Stimulated activated CD4-positive, alpha-beta T cell treated with anti-CD3 and anti-CD28 coated beads, Interleukin-2, amount 100 ng/mL, for 24 hours (primary cell): Measurements from ENCODE around the gene RHD.
A peak's percentile ranks its signal among the peaks of the same experiment; 100 is the strongest.
"Not testable (repeated sequence)": the region's sequence is repeated elsewhere in the genome, so short reads cannot be mapped to it uniquely, and the experiment has no call there.

ENCODE experiments used
- DNase-seq, 2 donors: peaks; one replicate each; pipeline ENCODE4 v3.0.0-alpha.2; 2020

The RHD gene

GRCh38 chr1:25259813-25260212 lies 12.5 kb upstream of the RHD start:
- not testable (repeated sequence) for DNase-seq

- not testable (repeated sequence) for DNase-seq
Measured at GRCh38 chr1:25260336-25260735, 12.0 kb upstream of the RHD start.

GRCh38 chr1:25266554-25267287 lies 5.6 kb upstream of the RHD start:
- DNase-seq = peak in 1 of 2 donors; percentile 38

- peak; percentile 83 to 91 for DNase-seq
Measured at GRCh38 chr1:25267288-25268142, 4.8 kb upstream of the RHD start.

GRCh38 chr1:25268143-25268760 lies 4.1 kb upstream of the RHD start:
- DNase-seq = not testable (repeated sequence)

GRCh38 chr1:25275648-25276047 lies 3.3 kb downstream of the RHD start:
- DNase-seq = not testable (repeated sequence)

GRCh38 chr1:25277295-25277694 lies 5.0 kb downstream of the RHD start:
- DNase-seq = not testable (repeated sequence)

- not testable (repeated sequence) for DNase-seq
Measured at GRCh38 chr1:25278358-25278757, 6.0 kb downstream of the RHD start.

GRCh38 chr1:25278790-25279189 lies 6.5 kb downstream of the RHD start:
- DNase-seq = not testable (repeated sequence)

GRCh38 chr1:25279693-25280111 lies 7.4 kb downstream of the RHD start:
- DNase-seq = not testable (repeated sequence)

GRCh38 chr1:25285862-25286261 lies 13.6 kb downstream of the RHD start:
- not testable (repeated sequence) for DNase-seq

- not testable (repeated sequence) for DNase-seq
Measured at GRCh38 chr1:25287164-25287563, 14.9 kb downstream of the RHD start.

- not testable (repeated sequence) for DNase-seq
Measured at GRCh38 chr1:25288573-25289101, 16.3 kb downstream of the RHD start.

- DNase-seq = peak in 1 of 2 donors; percentile 8
Measured at GRCh38 chr1:25290043-25290442, 17.7 kb downstream of the RHD start.

GRCh38 chr1:25293426-25293825 lies 21.1 kb downstream of the RHD start:
- DNase-seq = not testable (repeated sequence)

GRCh38 chr1:25294889-25295826 lies 22.8 kb downstream of the RHD start:
- DNase-seq = not testable (repeated sequence)

GRCh38 chr1:25296501-25296900 lies 24.2 kb downstream of the RHD start:
- not testable (repeated sequence) for DNase-seq

- DNase-seq = not testable (repeated sequence)
Measured at GRCh38 chr1:25300729-25301128, 28.4 kb downstream of the RHD start.

- DNase-seq = not testable (repeated sequence)
Measured at GRCh38 chr1:25302330-25302729, 30.0 kb downstream of the RHD start.

- not testable (repeated sequence) for DNase-seq
Measured at GRCh38 chr1:25304936-25305335, 32.6 kb downstream of the RHD start.

GRCh38 chr1:25308168-25308567 lies 35.9 kb downstream of the RHD start:
- DNase-seq = not testable (repeated sequence)

- DNase-seq = not testable (repeated sequence)
Measured at GRCh38 chr1:25309085-25309484, 36.8 kb downstream of the RHD start.
